Suppressor macrophage (primary cell): Measurements from ENCODE around the gene SMARCA4.

Experiments used
- DNase-seq, 4 experiments: peaks; one replicate each; pipeline ENCODE4 v3.0.0-alpha.2; 2020 to 2022

Gene SMARCA4

DNA sequence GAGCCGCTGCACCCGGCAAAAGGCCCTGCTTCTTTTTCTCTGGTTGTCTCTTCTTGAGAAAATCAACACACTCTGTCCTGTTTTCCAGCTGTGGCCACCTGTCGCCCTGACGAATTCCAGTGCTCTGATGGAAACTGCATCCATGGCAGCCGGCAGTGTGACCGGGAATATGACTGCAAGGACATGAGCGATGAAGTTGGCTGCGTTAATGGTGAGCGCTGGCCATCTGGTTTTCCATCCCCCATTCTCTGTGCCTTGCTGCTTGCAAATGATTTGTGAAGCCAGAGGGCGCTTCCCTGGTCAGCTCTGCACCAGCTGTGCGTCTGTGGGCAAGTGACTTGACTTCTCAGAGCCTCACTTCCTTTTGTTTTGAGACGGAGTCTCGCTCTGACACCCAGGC is 145.6 kb downstream of the SMARCA4 start:
- DNase-seq = no peak

DNA sequence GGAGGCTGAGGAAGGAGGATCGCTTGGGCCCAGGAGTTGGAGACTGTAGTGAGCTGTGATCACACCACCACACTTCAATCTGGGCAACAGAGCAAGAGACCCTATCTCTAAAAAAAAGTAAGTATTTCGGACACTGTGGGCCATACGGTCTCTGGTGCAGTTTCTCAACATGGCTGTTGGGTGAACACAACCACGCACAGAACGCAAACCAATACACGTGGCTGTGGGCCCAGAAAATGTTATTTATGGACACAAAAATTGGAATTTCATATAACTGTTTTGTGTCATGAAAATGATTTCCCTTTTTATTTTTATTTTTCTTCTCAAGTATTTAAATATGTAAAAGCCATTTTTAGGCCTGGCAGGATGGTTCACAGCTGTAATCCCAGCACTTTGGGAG is 147.9 kb downstream of the SMARCA4 start:
- no peak for DNase-seq

DNA sequence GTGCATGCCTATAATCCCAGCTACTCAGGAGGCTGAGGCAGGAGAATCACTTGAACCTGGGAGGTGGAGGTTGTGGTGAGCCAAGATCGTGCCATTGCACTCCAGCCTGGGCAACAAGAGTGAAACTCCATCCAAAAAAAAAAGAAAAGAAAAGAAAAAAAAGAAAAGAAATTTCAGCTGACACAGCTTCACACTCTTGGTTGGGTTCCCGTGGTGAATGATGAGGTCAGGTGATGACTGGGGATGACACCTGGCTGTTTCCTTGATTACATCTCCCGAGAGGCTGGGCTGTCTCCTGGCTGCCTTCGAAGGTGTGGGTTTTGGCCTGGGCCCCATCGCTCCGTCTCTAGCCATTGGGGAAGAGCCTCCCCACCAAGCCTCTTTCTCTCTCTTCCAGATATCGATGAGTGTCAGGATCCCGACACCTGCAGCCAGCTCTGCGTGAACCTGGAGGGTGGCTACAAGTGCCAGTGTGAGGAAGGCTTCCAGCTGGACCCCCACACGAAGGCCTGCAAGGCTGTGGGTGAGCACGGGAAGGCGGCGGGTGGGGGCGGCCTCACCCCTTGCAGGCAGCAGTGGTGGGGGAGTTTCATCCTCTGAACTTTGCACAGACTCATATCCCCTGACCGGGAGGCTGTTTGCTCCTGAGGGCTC is 150.4 kb downstream of the SMARCA4 start:
- DNase-seq = no peak

DNA sequence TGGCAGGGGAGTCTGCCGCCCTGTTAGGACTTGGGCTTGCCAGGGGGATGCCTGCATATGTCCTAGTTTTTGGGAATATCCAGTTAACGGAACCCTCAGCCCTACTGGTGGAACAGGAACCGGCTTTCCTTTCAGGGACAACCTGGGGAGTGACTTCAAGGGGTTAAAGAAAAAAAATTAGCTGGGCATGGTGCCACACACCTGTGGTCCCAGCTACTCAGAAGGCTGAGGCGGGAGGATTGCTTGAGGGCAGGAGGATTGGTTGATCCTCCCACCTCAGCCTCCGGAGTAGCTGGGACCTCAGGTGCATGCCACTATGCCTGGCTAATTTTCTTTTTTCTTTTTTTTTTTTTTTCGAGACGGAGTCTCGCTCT is 150.9 kb downstream of the SMARCA4 start:
- DNase-seq = no peak
